ENCODE results near the gene HMGCL.

The HMGCL gene

DNA sequence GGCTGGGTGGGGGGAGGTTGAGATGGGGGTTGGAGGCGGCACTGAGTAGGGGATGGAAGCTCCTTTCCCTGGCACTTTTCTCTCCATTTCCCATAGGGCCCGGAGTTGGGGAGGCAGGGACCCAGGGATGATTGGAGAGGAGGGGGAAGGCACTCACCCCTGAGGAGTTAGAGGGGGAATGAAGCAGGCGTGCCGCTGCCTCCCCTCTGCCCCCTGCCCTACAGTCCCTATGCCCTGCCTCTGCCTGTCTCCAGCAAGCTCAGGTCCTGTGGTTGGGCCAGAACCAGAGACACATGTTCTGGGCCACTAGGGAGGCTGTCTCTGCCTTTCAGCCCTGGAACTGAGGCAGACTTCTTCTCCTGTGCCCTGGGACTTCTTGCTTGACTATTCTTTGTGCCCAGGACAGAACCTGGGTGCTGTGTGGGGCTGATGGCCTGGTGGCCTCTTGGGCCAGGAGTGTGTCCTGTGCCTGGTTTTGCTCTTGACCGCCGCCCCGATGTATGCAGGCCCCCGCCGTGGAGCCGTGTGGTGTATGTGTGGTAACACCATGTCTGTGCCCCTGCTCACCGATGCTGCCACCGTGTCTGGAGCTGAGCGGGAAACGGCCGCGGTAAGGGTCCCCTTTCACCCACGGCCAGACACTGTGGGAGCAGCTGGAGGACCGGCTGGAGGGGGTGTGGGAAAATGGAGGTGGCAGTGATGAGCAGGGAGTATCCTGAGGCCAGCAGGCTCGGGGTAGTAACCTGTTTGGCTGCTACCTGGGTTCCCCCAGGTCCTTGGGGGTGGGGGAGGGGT lies 32.9 kb downstream of the HMGCL start:
- Histone ChIP-seq H3K9me2 (replicated peaks; ENCODE audit: low read depth, low read length) (no peaks in the 10 kb centered on the region), H3K36me3 (ENCODE audit: insufficient read depth, low read length) (peaks cover 21% of the 10 kb centered on the region; the same call in 1 of the 2 replicates), H3K4me2 (ENCODE audit: low read depth, low read length, poor library complexity, severe bottlenecking) (peak overlapping the region; percentile 92), H2AFZ (ENCODE audit: low read length) (no peak overlapping the region), H3K9me3 (ENCODE audit: insufficient read depth, low read depth, low read length) (no peaks in the 10 kb centered on the region), H3K4me3 (ENCODE audit: low read length, poor library complexity, severe bottlenecking) (peak overlapping the region; percentile 100), H3K27me3 (ENCODE audit: insufficient read depth, low read length, poor library complexity, severe bottlenecking) (peaks cover 4% of the 10 kb centered on the region), H3K79me2 (ENCODE audit: insufficient read depth, low read length) (peaks cover 33% of the 10 kb centered on the region), H3F3A (ENCODE audit: low read depth) (peaks cover 8% of the 10 kb centered on the region; the same call in 1 of the 2 replicates), H4K20me1 (ENCODE audit: insufficient read depth, low read length, poor library complexity, severe bottlenecking) (peaks cover 21% of the 10 kb centered on the region), H3K4me1 (ENCODE audit: insufficient read depth, low read length, poor library complexity, severe bottlenecking) (peaks cover 12% of the 10 kb centered on the region), H3K9ac (ENCODE audit: low read depth, low read length, poor library complexity, severe bottlenecking) (peak overlapping the region; percentile 87)
- TF ChIP-seq, protein P1, sequence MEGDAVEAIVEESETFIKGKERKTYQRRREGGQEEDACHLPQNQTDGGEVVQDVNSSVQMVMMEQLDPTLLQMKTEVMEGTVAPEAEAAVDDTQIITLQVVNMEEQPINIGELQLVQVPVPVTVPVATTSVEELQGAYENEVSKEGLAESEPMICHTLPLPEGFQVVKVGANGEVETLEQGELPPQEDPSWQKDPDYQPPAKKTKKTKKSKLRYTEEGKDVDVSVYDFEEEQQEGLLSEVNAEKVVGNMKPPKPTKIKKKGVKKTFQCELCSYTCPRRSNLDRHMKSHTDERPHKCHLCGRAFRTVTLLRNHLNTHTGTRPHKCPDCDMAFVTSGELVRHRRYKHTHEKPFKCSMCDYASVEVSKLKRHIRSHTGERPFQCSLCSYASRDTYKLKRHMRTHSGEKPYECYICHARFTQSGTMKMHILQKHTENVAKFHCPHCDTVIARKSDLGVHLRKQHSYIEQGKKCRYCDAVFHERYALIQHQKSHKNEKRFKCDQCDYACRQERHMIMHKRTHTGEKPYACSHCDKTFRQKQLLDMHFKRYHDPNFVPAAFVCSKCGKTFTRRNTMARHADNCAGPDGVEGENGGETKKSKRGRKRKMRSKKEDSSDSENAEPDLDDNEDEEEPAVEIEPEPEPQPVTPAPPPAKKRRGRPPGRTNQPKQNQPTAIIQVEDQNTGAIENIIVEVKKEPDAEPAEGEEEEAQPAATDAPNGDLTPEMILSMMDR (conservative IDR thresholded peaks at IDR 0.05; ENCODE audit: low read length): no peak
- TF ChIP-seq EZH2phosphoT487 (IDR thresholded peaks at IDR 0.05; ENCODE audit: borderline replicate concordance): no peak

DNA sequence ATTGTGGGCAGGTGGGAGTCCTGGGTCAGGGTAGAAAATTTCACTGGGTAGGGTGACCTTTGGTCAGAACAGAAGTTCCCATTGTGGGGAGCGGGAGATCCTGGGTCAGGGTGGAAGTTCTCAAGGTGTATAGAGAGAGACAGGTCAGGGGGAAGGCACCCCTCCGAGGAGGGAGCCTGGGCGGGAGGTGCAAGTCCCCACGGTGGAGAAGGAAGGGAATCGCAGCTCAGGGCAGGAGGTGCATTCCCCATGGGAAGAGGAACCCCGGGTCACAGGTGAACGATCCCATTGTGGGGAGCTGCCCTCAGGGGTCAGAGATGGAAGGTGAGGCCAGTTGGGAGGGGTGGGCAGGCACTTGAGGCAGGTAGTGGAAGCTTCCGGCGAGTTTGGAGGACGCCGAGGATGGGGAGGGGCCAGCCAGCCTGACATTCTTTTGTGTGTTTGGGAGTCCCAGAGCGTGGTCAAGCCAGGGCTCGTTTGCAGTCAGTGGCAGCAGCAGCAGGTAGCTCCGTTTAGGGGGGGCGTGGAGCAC lies 33.6 kb downstream of the HMGCL start:
- Histone ChIP-seq H3K9me2 (replicated peaks; ENCODE audit: low read depth, low read length) (no peaks in the 10 kb centered on the region), H3K36me3 (ENCODE audit: insufficient read depth, low read length) (peaks cover 27% of the 10 kb centered on the region; the same call in 1 of the 2 replicates), H3K79me2 (ENCODE audit: insufficient read depth, low read length) (peaks cover 33% of the 10 kb centered on the region), H3K9me3 (ENCODE audit: insufficient read depth, low read depth, low read length) (no peaks in the 10 kb centered on the region), H3F3A (ENCODE audit: low read depth) (peaks cover 8% of the 10 kb centered on the region; the same call in 1 of the 2 replicates), H3K27me3 (ENCODE audit: insufficient read depth, low read length, poor library complexity, severe bottlenecking) (peaks cover 4% of the 10 kb centered on the region), H3K9ac (ENCODE audit: low read depth, low read length, poor library complexity, severe bottlenecking) (peak overlapping the region; percentile 87), H2AFZ (ENCODE audit: low read length) (peak overlapping the region; percentile 89; the same call in 1 of the 2 replicates), H3K4me1 (ENCODE audit: insufficient read depth, low read length, poor library complexity, severe bottlenecking) (peaks cover 12% of the 10 kb centered on the region), H3K4me3 (ENCODE audit: low read length, poor library complexity, severe bottlenecking) (peak overlapping the region; percentile 100), H3K4me2 (ENCODE audit: low read depth, low read length, poor library complexity, severe bottlenecking) (peak overlapping the region; percentile 92), H4K20me1 (ENCODE audit: insufficient read depth, low read length, poor library complexity, severe bottlenecking) (peaks cover 21% of the 10 kb centered on the region)
- TF ChIP-seq EZH2phosphoT487 (IDR thresholded peaks at IDR 0.05; ENCODE audit: borderline replicate concordance): no peak
- TF ChIP-seq, protein P1 (conservative IDR thresholded peaks at IDR 0.05; ENCODE audit: low read length): no peak

DNA sequence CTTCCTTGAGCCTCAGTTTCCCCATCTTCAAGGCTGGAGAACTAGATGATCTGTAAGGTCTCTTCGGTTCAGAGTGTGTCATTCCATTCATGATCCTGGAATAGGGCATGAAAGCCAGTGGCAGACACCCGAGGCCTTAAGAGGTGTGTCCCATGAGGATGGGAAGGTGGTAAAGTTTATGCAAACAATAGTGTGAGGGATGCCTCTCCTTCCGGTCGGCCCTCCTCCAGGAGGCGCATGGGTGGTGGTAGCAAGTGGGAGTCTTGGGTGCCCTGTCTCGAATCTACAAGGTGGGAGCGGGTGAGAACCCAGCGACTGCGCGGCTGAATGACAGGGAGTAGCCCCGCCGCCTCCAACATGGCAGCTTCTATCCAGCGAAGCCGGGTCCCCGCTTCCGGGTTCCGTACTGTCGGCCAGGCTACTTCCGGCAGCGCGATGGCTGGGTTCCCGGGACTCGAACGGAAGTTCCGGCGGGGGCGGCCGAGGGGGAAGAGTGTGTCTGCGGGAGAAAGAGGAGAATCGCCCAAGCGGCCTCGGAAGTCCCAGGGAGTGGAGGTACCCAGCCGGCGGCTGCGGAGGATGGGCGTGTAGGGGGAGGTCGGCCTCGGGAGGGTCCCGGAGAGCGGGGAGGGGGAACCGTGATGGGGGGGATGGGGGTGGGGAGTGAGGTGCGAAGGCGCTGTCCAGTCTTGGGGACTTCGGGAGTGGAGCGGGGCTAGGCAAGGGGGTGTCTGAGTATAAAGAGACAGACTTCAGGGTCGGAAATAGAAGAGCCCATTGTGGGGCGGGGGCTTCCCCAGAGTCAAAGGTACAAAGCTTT lies 34.3 kb downstream of the HMGCL start, which contains the start of gene LYPLA2:
Gene LYPLA2, plus strand, starts transcription at position 450 of the 820 bp plus-strand sequence. CDS start 1,538 bp downstream, outside the sequence.
- peak within 1 kb of the TSS; percentile 89 for H2AFZ ChIP-seq (ENCODE audit: low read length)
- peaks cover 33% of the 10 kb centered on the region for H3K79me2 ChIP-seq (ENCODE audit: insufficient read depth, low read length)
- no peaks in the 10 kb centered on the region for H3K9me2 ChIP-seq (replicated peaks; ENCODE audit: low read depth, low read length)
- H3K27me3 ChIP-seq (ENCODE audit: insufficient read depth, low read length, poor library complexity, severe bottlenecking): peaks cover 4% of the 10 kb centered on the region
- no peaks in the 10 kb centered on the region for H3K9me3 ChIP-seq (ENCODE audit: insufficient read depth, low read depth, low read length)
- TF ChIP-seq, protein P1 (conservative IDR thresholded peaks at IDR 0.05; ENCODE audit: low read length): no peak
- no peak for TF ChIP-seq EZH2phosphoT487 (IDR thresholded peaks at IDR 0.05; ENCODE audit: borderline replicate concordance)
- H3K4me1 ChIP-seq (ENCODE audit: insufficient read depth, low read length, poor library complexity, severe bottlenecking): peaks cover 12% of the 10 kb centered on the region
- peak within 1 kb of the TSS; percentile 87 for H3K9ac ChIP-seq (ENCODE audit: low read depth, low read length, poor library complexity, severe bottlenecking)
- H4K20me1 ChIP-seq (ENCODE audit: insufficient read depth, low read length, poor library complexity, severe bottlenecking): peaks cover 21% of the 10 kb centered on the region
- H3F3A ChIP-seq (ENCODE audit: low read depth): peaks cover 8% of the 10 kb centered on the region; the same call in 1 of the 2 replicates
- H3K4me3 ChIP-seq (ENCODE audit: low read length, poor library complexity, severe bottlenecking): peak within 1 kb of the TSS; percentile 100
- H3K36me3 ChIP-seq (ENCODE audit: insufficient read depth, low read length): peaks cover 30% of the 10 kb centered on the region; the same call in 1 of the 2 replicates
- H3K4me2 ChIP-seq (ENCODE audit: low read depth, low read length, poor library complexity, severe bottlenecking): peak within 1 kb of the TSS; percentile 92
